ENCODE results near the gene FLT4. TPM values are rescaled to one million over a fixed set of nuclear protein-coding genes. Genes with fewer than 3 reads are reported as not detected.
A peak's percentile ranks its signal among the peaks of the same experiment; 100 is the strongest.

The FLT4 gene
- total RNA-seq: 1 to 10 TPM; 6.3 to 7.5 TPM

DNA sequence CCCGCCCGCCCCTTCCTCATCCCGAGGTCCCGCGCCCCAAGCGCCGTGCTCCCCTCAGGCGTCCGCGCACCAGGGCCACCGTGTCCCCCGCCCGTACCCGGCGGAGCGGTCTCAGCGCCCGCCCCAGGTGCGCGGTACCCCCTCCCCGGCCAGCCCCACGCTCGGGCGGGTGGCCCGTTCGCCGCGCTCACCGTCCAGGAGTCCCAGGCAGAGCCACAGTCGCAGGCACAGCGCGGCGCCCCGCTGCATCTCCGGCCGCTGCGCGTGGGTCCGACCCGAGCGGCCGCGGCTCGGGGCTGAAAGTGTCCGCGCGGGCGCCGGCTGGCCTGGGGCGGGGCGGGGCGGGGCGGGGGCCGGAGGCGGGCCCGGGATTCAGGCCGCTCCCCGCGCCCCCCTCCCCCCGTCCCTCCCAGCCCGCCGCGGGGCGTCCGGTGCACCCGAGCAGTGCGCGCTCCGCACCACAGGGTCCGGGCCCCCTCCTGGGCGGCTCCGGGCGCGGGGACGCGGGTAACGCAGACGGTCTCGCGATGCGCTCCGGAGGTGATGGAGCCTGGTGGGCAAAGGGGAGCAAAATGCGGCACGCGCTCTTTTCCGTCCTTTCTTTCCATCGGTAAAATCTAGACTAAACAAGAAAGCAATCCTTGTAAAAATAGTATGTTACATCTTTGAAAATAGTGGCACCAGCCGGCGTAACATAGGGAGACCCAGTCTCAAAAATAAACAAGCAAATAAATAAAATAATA, at the start of gene FLT4:
Gene FLT4, minus strand, starts transcription at position 304 of the 743 bp plus-strand sequence. Its CDS starts 55 bp downstream, at position 249.
- peak within 1 kb of the TSS in 1 of 2 donors; percentile 12 for H3K4me3 ChIP-seq
- peak; percentile 22 for ATAC-seq
- no peaks in the 10 kb centered on the region for H3K36me3 ChIP-seq (replicated peaks in 1 of 2; ENCODE audit: insufficient read depth in 1 of 2, low read depth in 2 of 2)
- H3K9me3 ChIP-seq: no peaks in the 10 kb centered on the region
- intact Hi-C loops (cut with DNase I): no loop called here
- TF ChIP-seq, protein P1, sequence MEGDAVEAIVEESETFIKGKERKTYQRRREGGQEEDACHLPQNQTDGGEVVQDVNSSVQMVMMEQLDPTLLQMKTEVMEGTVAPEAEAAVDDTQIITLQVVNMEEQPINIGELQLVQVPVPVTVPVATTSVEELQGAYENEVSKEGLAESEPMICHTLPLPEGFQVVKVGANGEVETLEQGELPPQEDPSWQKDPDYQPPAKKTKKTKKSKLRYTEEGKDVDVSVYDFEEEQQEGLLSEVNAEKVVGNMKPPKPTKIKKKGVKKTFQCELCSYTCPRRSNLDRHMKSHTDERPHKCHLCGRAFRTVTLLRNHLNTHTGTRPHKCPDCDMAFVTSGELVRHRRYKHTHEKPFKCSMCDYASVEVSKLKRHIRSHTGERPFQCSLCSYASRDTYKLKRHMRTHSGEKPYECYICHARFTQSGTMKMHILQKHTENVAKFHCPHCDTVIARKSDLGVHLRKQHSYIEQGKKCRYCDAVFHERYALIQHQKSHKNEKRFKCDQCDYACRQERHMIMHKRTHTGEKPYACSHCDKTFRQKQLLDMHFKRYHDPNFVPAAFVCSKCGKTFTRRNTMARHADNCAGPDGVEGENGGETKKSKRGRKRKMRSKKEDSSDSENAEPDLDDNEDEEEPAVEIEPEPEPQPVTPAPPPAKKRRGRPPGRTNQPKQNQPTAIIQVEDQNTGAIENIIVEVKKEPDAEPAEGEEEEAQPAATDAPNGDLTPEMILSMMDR (IDR thresholded peaks at IDR 0.05): no peak
- no peak for TF ChIP-seq POLR2A (IDR thresholded peaks at IDR 0.05)
- DNase-seq: no peak
- WGBS, 2 donors: 0% methylated on average over 15 to 49 of the region's 89 CpGs
- H3K4me1 ChIP-seq: peaks cover 15% of the 10 kb centered on the region
- peaks cover 0 to 5% of the 10 kb centered on the region in 2 donors for H3K27me3 ChIP-seq
- no peak within 1 kb of the TSS for H3K27ac ChIP-seq

DNA sequence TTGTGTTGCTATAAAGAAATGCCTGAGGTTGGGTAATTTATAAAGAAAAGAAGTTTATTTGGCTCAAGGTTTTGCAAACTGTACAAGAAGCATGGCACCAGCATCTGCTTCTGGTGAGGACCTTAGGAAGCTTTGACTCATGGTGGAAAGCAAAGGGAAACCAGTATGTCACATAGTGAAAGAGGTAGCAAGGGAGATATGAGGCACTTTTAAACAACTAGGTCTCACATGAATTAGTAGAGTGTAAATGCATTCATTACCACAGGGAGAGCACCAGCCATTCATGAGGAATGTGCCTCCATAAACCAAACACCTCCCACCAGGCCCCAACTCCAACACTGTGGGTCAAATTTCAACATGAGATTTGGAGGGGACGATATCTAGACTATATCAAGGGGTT, 49.6 kb upstream of the FLT4 start:
- Histone ChIP-seq H3K36me3 (replicated peaks in 1 of 2; ENCODE audit: insufficient read depth in 1 of 2, low read depth in 2 of 2) (no peaks in the 10 kb centered on the region), H3K27me3 (no peaks in the 10 kb centered on the region), H3K27ac (no peak overlapping the region), H3K4me3 (no peak overlapping the region), H3K9me3 (no peaks in the 10 kb centered on the region), H3K4me1 (no peaks in the 10 kb centered on the region)
- intact Hi-C loops (cut with DNase I): no loop called here
- WGBS, 2 donors: 67 to 79% methylated on average over 1 of the region's 1 CpG
- DNase-seq (no peak), ATAC-seq (no peak)
- no peak for TF ChIP-seq POLR2A (IDR thresholded peaks at IDR 0.05)
- TF ChIP-seq, protein P1 (IDR thresholded peaks at IDR 0.05): no peak

DNA sequence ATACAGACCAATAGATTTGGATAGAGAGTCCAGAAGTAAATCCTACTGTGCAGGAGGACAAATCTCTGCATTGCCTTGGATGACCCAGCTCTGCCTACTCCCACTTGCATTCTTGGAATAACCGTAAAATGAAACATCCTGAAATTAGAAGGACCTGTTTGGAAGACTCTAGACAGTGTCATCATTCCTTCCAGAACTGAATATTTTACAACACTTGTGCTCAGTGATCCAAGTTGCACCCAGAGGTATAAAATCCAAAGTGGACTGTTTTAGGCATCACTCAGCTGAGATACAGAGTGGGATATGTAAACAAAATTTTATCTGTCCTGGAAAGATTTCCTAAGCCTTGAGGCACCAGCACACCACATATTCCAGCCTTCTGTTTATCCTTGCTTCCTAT, 46.7 kb upstream of the FLT4 start:
- WGBS, 2 donors: 74 to 87% methylated on average over 1 of the region's 1 CpG
- H3K4me3 ChIP-seq: no peak overlapping the region
- TF ChIP-seq, protein P1 (IDR thresholded peaks at IDR 0.05): no peak
- TF ChIP-seq POLR2A (IDR thresholded peaks at IDR 0.05): no peak
- H3K27ac ChIP-seq: no peak overlapping the region
- ATAC-seq (no peak), DNase-seq (no peak)
- no peaks in the 10 kb centered on the region for H3K9me3 ChIP-seq
- H3K36me3 ChIP-seq (replicated peaks in 1 of 2; ENCODE audit: insufficient read depth in 1 of 2, low read depth in 2 of 2): no peaks in the 10 kb centered on the region
- H3K4me1 ChIP-seq: no peaks in the 10 kb centered on the region
- intact Hi-C loops (cut with DNase I): no loop called here
- no peaks in the 10 kb centered on the region for H3K27me3 ChIP-seq

DNA sequence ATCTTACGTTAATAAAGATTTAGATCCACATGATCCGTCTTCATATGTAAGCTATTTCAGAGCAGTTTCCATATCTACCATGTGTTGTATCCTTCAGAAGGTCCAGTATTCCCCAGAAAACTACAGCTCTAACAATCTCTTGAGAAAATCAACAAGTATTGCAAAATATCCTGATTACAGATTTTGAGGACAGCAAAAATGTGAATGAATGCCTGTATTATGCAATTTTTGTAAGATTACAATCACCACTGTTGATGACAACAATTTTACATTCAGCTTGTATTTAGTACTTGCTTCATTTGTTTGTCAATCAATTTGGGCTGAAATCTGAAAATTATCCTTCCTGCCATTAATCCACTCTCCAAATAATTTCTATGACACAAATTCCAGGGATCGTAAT, 43.0 kb upstream of the FLT4 start:
- Histone ChIP-seq H3K9me3 (no peaks in the 10 kb centered on the region), H3K36me3 (replicated peaks in 1 of 2; ENCODE audit: insufficient read depth in 1 of 2, low read depth in 2 of 2) (no peaks in the 10 kb centered on the region), H3K4me3 (no peak overlapping the region), H3K4me1 (no peaks in the 10 kb centered on the region), H3K27ac (no peak overlapping the region), H3K27me3 (no peaks in the 10 kb centered on the region)
- ATAC-seq (no peak), DNase-seq (no peak)
- no peak for TF ChIP-seq POLR2A (IDR thresholded peaks at IDR 0.05)
- TF ChIP-seq, protein P1 (IDR thresholded peaks at IDR 0.05): no peak
- WGBS, 2 donors: 40 to 41% methylated on average over 3 of the region's 3 CpGs
- intact Hi-C loops (cut with DNase I): no loop called here

DNA sequence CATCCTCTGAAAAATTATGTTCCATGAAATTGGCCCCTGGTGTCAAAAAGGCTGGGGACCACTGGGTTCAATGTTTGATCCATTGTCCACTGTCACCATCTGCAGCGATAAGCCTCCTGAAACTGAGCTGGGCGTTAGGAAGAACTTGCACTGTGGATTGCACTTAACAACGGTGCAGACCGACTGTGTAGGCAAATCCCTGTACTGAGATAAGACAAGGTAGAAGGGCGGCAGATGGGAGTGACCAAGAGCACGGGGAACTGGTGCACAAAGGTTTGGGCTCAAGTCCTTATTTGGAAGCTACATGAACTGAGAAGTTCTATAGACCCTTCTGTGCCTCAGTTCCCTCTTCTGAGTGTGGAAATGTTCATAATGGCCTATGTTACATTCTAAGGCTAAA, 41.6 kb upstream of the FLT4 start:
- TF ChIP-seq POLR2A (IDR thresholded peaks at IDR 0.05): no peak
- TF ChIP-seq, protein P1 (IDR thresholded peaks at IDR 0.05): no peak
- H3K4me1 ChIP-seq: no peaks in the 10 kb centered on the region
- WGBS, 2 donors: 73 to 74% methylated on average over 6 of the region's 6 CpGs
- H3K27ac ChIP-seq: no peak overlapping the region
- H3K9me3 ChIP-seq: no peaks in the 10 kb centered on the region
- ATAC-seq (no peak), DNase-seq (no peak)
- H3K27me3 ChIP-seq: no peaks in the 10 kb centered on the region
- intact Hi-C loops (cut with DNase I): no loop called here
- no peak overlapping the region for H3K4me3 ChIP-seq
- H3K36me3 ChIP-seq (replicated peaks in 1 of 2; ENCODE audit: insufficient read depth in 1 of 2, low read depth in 2 of 2): no peaks in the 10 kb centered on the region

Data from body of pancreas (tissue), 4 donors.